ENCODE results near the gene LOXL4.

- TF ChIP-seq POLR2A (IDR thresholded peaks at IDR 0.05) (no peak), CTCF (IDR thresholded peaks at IDR 0.05 in 4 of 5, conservative IDR thresholded peaks at IDR 0.05 in 1 of 5) (no peak)
Observed at GRCh38 chr10:98289802-98290209, 21.8 kb upstream of the LOXL4 start.
